Measurements from ENCODE around the gene XKR3.
"Not testable (repeated sequence)": the region's sequence is repeated elsewhere in the genome, so short reads cannot be mapped to it uniquely, and the experiment has no call there.

XKR3 gene

GRCh38 chr22:16803255-16803917 is 21.8 kb downstream of the XKR3 start:
- no peak for DNase-seq

DNA sequence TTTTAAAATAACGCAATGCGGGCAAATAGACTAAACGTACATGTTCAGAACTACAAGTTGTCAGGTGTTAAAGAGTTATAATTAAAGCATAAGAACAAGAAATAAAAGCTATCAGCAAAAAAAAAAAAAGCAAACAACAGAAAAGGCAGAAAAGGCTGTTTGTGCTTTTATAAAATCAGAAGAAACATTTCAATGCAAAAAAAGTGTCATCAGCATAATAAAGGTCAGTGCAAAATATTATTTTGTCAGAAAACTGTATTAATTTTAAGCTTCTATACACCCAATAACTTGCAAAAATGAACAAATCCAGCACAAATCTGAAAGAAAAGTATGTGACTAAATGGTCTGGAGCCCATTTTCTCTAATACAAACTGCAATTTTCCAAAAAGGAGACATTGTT is 23.6 kb downstream of the XKR3 start:
- no peak for DNase-seq

- no peak for DNase-seq
Observed at GRCh38 chr22:16801088-16801487, 24.1 kb downstream of the XKR3 start.

- no peak for DNase-seq
Observed at GRCh38 chr22:16800358-16800757, 24.9 kb downstream of the XKR3 start.

DNA sequence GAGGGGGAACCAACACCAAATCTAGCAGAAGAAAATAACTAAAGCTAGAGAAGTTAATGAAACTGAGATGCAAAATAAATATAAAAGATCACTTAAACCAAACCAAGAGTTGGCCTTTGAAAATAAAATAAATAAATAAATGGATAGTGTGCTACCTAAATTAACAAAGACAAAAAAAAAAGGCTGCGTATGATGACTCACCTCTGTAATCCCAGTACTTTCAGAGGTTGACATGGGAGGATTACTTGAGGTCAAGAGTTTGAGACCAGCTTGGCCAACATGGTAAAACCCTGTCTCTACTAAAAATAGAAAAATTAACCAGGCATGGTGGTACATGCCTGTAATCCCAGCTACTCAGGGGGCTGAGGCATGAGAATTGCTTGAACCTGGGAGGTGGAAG is 29.7 kb downstream of the XKR3 start:
- not testable (repeated sequence) for DNase-seq

- no peak for DNase-seq
Observed at GRCh38 chr22:16793831-16794230, 31.4 kb downstream of the XKR3 start.

GRCh38 chr22:16789860-16790493 is 35.2 kb downstream of the XKR3 start:
- DNase-seq = no peak

GRCh38 chr22:16783930-16784354 is 41.3 kb downstream of the XKR3 start:
- no peak for DNase-seq

DNA sequence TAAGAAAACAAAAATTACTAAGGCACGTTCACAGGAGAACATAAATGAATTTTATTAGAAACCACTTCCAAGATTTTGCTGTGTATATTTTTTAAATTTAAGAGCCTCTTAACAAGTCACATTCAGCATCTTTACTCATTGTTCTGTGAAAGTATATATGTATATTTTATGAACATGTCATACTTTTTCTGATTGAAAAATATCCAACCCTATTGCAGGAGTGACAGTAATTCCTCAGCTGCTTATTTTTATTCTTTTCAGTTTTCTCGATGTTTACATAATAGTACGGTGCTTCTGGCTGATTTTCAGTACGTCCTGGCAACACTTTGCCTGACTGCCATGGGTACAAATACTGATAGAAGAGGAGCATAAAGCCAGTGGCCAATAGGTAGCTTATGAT is 41.8 kb downstream of the XKR3 start:
- no peak for DNase-seq

DNA sequence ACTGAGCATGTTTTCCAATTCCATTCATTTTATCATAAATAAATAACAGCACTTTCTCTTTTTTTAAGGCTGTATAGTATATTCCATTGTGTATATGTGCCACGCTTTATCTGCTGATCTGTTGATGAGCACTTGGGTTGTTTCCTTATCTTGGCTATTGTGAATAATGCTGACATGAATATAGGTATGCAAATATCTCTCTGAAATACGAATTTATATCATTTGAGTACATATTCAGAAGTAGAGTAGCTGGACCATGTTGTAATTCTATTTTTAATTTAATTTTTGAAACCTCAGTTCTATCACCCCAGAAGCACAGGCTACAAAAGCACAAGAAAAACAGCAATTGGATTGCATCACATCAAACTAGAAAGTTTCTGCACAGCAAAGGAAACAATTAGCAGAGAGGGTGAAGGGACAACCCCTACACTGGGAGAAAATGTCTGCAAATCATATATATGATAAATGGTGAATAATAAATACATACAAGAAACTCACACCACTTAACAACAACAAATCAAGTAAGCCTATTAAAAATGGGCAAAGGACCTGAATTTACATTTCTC is 43.4 kb downstream of the XKR3 start:
- DNase-seq = no peak

GRCh38 chr22:16781074-16781763 is 44.0 kb downstream of the XKR3 start:
- DNase-seq = no peak

GRCh38 chr22:16777284-16777924 is 47.8 kb downstream of the XKR3 start:
- no peak for DNase-seq

DNA sequence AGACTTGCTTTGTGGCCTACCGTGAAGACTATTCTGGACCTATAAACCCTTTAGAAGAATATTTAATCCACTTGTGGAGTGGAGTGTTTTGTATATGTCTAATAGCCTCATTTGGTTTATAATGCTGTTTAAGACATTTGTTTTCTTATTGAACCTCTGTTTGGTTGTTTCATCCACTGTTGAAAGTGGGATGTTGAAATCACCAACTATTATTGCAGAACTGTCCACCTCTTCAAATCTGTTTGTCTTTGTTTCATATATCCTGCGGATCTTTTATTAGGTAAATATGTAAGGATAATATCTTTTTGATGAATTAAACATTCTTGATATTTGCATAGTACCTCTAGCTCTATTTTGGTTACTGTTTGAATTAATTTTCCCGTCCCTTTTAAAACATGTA is 49.1 kb downstream of the XKR3 start:
- DNase-seq = no peak

DNA sequence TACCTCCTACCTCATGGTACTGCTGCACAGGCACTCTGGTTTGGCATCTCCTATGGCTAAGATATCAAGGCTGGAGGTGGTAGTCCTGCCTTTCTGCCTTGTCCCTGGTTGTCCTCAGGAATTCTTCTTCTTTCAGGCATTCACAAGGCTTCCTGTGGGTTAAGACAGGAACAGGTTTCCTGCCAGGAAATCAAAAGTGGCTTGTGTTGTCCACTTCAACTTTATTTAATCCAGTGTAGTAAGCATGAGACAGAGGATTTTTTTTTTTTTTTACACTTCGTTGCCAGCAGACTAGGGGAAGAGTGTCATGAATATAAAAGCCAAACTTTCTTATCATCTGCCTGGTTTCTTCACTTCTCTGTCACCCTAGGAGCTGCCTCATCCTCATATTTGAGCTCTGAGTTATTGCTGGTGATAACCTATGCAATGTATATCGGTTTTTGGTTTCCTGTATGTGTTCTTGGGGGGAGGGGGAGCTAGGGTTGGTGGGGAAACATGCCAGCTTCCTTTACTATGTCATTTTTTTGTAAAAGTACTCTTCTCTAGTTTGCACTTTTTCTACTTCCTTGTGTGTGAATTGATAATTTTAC is 50.2 kb downstream of the XKR3 start:
- no peak for DNase-seq

GRCh38 chr22:16771569-16771968 is 53.6 kb downstream of the XKR3 start:
- DNase-seq = not testable (repeated sequence)

DNA sequence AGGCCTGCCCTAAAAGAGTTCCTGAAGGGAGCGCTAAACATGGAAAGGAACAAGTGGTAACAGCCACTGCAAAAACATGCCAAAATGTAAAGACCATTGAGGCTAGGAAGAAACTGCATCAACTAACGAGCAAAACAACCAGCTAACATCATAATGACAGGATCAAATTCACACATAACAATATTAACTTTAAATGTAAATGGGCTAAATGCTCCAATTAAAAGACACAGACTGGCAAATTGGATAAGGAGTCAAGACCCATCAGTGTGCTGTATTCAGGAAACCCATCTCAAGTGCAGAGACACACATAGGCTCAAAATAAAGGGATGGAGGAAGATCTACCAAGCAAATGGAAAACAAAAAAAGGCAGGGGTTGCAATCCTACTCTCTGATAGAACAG is 57.3 kb downstream of the XKR3 start:
- DNase-seq = not testable (repeated sequence)

GRCh38 chr22:16762224-16762623 is 63.0 kb downstream of the XKR3 start:
- not testable (repeated sequence) for DNase-seq

GRCh38 chr22:16760416-16760815 is 64.8 kb downstream of the XKR3 start:
- not testable (repeated sequence) for DNase-seq

- DNase-seq = not testable (repeated sequence)
Observed at GRCh38 chr22:16749282-16749681, 75.9 kb downstream of the XKR3 start.

GRCh38 chr22:16748160-16748929 is 76.9 kb downstream of the XKR3 start:
- DNase-seq = not testable (repeated sequence)

DNA sequence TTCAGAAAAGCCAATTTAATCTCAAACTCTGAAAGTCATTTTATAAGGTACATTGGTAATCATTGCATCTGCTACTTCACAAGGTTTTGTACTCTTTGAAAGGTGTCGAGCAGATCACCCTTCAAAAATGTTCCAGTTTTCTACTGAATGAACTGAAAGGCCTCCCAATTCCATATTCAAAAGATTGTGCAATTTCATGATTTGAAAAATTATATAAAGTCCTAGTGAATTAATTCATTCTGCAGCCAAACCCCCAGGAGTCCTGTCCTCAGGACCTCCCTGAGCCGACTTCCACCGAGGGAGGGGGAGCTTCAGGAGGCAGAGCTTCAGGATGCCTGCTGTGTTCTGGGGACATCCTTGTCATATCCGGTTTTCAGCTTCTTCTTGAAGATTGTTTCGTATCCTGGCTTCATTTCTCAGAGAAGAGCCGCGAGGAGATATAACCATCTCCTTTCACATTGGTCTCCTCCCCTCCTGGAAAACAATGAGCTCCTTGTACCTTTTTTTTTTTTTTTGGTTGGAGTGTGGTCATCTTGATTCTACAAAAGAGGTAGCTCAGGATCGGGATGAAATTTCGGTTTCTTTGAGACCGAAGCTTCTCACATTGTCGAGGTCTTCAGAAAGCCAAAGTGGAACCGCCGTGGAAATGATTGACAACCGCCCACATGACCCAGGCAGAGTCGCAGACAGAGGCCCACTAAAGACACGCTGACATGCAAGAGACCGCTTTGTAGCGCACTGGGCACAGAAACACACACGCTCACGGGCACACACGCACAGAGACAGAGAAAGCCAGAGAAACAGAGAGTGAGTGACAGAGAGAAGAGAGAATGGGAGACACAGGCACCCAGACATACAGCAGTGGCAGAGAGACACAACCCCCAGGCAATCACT is 77.7 kb downstream of the XKR3 start:
- DNase-seq = not testable (repeated sequence)
